GM19463 (cell line): ENCODE data around the gene IP6K3.

Experiments used
- ATAC-seq: cut with Tn5 transposase; IDR thresholded peaks from one replicate; pipeline ENCODE4 v1.9.1; 2021; ENCODE audit warnings: mild to moderate bottlenecking, moderate library complexity; ENCODE audit not compliant: unreplicated experiment

IP6K3 gene

GRCh38 chr6:33693186-33694105 lies 53.3 kb downstream of the IP6K3 start:
- no peak for ATAC-seq

- no peak for ATAC-seq
These were observed 53.9 kb downstream of the IP6K3 start for GRCh38 chr6:33692760-33693158.

- no peak for ATAC-seq
These were observed 54.5 kb downstream of the IP6K3 start for GRCh38 chr6:33692078-33692759.

GRCh38 chr6:33691456-33692077 lies 55.1 kb downstream of the IP6K3 start:
- no peak for ATAC-seq

- ATAC-seq = no peak
These were observed 55.9 kb downstream of the IP6K3 start for GRCh38 chr6:33690766-33691165.

GRCh38 chr6:33689879-33690278 lies 56.8 kb downstream of the IP6K3 start:
- no peak for ATAC-seq

GRCh38 chr6:33689148-33689494 lies 57.6 kb downstream of the IP6K3 start:
- ATAC-seq = no peak

- no peak for ATAC-seq
These were observed 58.1 kb downstream of the IP6K3 start for GRCh38 chr6:33688451-33689147.

- ATAC-seq = no peak
These were observed 58.7 kb downstream of the IP6K3 start for GRCh38 chr6:33688006-33688405.

- ATAC-seq = no peak
These were observed 59.4 kb downstream of the IP6K3 start for GRCh38 chr6:33686981-33687975.

- ATAC-seq = no peak
These were observed 60.3 kb downstream of the IP6K3 start for GRCh38 chr6:33686225-33686924.

GRCh38 chr6:33685411-33686224 lies 61.1 kb downstream of the IP6K3 start:
- ATAC-seq = no peak

GRCh38 chr6:33684983-33685382 lies 61.7 kb downstream of the IP6K3 start:
- ATAC-seq = no peak

- ATAC-seq = no peak
These were observed 62.2 kb downstream of the IP6K3 start for GRCh38 chr6:33684428-33684896.

- ATAC-seq = no peak
These were observed 62.9 kb downstream of the IP6K3 start for GRCh38 chr6:33683576-33684427.

GRCh38 chr6:33683051-33683571 lies 63.6 kb downstream of the IP6K3 start:
- ATAC-seq = no peak

GRCh38 chr6:33682341-33682740 lies 64.4 kb downstream of the IP6K3 start:
- ATAC-seq = no peak
